LNCaP clone FGC (cell line): ENCODE results near the gene PALLD.

Experiments
- DNase-seq: peaks from one replicate; pipeline ENCODE4 v3.0.0-alpha.2; 2011; ENCODE audit warnings: low read depth
- H3K4me3 ChIP-seq: 2 replicates; pipeline ENCODE4 v1.5.1; 2011; ENCODE audit warnings: mild to moderate bottlenecking, low read depth, low read length, control low read depth
- CTCF ChIP-seq: IDR thresholded peaks from 2 replicates; pipeline ENCODE4 v1.5.1; 2012; ENCODE audit warnings: mild to moderate bottlenecking; ENCODE audit not compliant: control insufficient read depth, insufficient read depth; ENCODE audit errors: extremely low read depth

PALLD gene

GRCh38 chr4:168472920-168473319 is 23.9 kb upstream of the PALLD start:
- no peak overlapping the region for H3K4me3 ChIP-seq
- no peak for DNase-seq
- TF ChIP-seq CTCF, result no peak

DNA sequence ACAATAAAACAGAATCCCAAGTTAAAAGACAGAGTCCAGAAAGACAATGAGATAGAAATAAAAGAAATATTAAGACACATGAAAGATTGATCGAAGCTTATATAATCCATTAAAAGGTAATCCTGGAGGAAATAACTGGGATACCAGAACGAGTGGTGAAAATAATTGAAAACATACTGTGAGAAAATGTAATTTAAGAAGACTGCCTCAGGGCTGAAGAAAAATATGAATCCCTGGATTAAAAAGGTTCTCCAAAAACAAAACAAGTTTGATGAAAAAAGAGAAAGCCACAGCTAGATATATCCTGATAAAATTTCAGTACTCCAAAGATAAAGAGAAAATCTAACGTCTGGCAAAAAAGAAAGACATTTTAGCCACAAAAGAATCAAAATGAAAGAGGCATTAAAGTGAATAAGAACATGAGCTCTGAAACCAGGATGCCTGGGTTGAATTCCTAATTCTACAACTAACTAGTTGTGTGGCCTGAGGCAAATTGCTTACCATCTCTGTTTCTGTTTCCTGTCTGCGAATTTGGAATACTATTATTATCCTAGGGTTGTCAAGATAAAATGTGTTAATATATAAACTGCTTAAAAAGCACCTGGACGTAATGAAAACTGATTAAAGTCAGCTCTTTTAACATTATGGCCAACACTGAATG is 22.1 kb upstream of the PALLD start:
- no peak overlapping the region for H3K4me3 ChIP-seq
- no peak for TF ChIP-seq CTCF
- no peak for DNase-seq

- TF ChIP-seq CTCF, result no peak
- DNase-seq, result no peak
- H3K4me3 ChIP-seq, result no peak overlapping the region
Measured at GRCh38 chr4:168475745-168476144, 21.1 kb upstream of the PALLD start.

DNA sequence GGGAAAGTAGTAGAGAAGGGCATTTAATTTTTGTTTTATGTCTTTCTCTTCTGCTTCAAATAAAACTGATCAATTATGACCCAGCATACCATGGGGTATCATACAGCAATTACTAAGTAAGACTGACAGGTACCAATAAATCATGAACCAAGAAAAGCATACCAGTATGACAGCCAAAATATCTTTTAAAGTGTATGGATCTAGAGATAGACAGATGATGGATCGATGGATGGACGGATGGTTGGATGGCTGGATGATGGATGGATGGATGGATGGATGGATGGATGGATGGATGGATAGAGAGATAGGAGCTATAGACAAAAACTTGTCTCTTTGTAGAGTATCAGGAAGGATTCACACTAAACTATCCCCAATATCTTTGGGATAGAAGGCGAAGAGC is 18.0 kb upstream of the PALLD start:
- TF ChIP-seq CTCF, result no peak
- DNase-seq, result no peak
- H3K4me3 ChIP-seq, result no peak overlapping the region

DNA sequence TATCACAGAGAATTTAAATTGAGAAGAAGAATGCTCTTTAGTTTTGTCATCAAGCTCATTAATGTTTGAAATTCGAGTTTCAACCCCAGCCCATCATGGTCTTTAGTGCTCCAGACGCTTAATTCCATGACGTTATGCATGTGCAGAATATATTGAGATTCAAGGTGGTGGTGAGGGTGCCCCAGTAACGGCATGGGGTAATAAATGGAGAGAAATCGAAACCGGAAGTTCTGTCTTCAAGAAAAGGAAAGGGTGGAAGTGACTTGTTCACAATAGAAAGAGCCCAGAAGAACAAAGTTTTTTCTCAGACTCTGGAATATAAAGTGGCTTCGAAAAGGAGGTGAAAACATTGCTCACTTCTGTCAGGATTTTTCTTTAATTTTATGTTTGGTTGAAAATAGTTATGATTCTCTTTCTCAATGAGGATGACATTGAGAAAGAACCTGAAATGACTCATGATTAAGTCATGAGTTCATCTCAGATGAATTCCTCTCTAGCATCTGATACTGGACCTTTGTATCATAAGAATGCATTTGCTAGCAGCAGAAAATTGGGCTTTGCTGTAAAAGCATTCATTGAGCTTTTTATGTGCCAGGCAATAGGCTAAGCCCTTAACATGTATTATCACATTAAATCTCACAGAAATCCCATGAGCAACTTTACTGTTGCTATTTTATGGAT is 15.8 kb upstream of the PALLD start:
- peak overlapping the region; percentile 62 for H3K4me3 ChIP-seq
- DNase-seq, result peak; percentile 7
- TF ChIP-seq CTCF, result no peak

GRCh38 chr4:168483811-168484210 is 13.0 kb upstream of the PALLD start:
- no peak for DNase-seq
- H3K4me3 ChIP-seq, result no peak overlapping the region
- no peak for TF ChIP-seq CTCF

GRCh38 chr4:168484626-168485025 is 12.2 kb upstream of the PALLD start:
- TF ChIP-seq CTCF, result no peak

More at GRCh38 chr4:168484626-168485025, 12.2 kb upstream of the PALLD start:
- DNase-seq, result no peak
- no peak overlapping the region for H3K4me3 ChIP-seq
